SIG-M5 treated with dmso at 0.1 percent for 504 hours (cell line): ENCODE measurements around the gene TAPBP.
"Not testable (repeated sequence)": the region's sequence is repeated elsewhere in the genome, so short reads cannot be mapped to it uniquely, and the experiment has no call there.

Experiments used
- DNase-seq: peaks from one replicate; lab custom pipeline; 2025; ENCODE audit not compliant: unreplicated experiment; lab: John Stamatoyannopoulos, UW

The TAPBP gene

GRCh38 chr6:33313709-33314514, at the start of gene TAPBP:
TAPBP (minus strand) TSS chr6:33314078; CDS start chr6:33314041, 37 bp downstream.
- peak; percentile 69 for DNase-seq

DNA sequence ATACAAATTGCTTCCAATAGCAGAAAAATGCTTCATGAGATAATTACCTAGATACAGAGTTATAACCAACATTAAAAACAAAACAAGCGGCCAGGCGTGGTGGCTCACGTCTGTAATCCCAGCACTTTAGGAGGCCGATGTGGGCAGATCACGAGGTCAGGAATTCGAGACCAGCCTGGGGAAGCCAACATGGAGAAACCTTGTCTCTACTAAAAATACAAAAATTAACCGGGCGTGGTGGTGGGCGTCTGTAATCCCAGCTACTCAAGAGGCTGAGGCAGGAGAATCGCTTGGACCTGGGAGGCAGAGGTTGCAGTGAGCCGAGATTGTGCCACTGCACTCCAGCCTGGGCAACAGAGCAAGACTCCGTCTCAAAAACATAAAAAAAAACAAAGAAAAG, 49.6 kb upstream of the TAPBP start:
- DNase-seq = not testable (repeated sequence)

GRCh38 chr6:33359331-33359730, 45.5 kb upstream of the TAPBP start:
- no peak for DNase-seq

GRCh38 chr6:33357160-33357871, 43.4 kb upstream of the TAPBP start:
- not testable (repeated sequence) for DNase-seq

DNA sequence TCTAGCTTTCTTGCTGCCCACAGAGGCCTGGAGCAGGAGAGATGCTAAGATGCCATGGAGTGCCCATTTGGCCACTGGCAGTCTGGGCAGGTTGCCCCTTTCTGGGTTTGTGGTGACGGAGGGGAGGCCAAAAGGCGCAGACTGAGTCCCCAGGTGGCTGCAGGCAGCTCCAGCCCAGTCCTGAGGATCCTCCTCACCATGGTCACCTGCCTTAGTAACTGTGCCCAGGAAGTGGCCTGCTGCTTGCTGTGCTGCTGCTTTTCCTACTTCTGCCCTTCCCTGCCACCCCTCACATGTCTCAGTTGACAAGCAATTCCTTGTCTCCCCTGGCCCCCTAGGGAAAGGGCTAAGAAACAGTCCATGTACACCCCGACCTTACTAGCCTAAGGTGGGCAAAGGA, 42.4 kb upstream of the TAPBP start:
- DNase-seq = no peak

GRCh38 chr6:33355860-33356259, 42.0 kb upstream of the TAPBP start:
- not testable (repeated sequence) for DNase-seq

- no peak for DNase-seq
These were observed 33.9 kb upstream of the TAPBP start for GRCh38 chr6:33347816-33348215.

GRCh38 chr6:33346972-33347371, 33.1 kb upstream of the TAPBP start:
- not testable (repeated sequence) for DNase-seq

GRCh38 chr6:33344701-33345697, 31.1 kb upstream of the TAPBP start:
- peak; percentile 49 for DNase-seq

GRCh38 chr6:33343953-33344611, 30.2 kb upstream of the TAPBP start:
- DNase-seq = no peak

GRCh38 chr6:33343606-33343952, 29.7 kb upstream of the TAPBP start:
- DNase-seq = not testable (repeated sequence)

DNA sequence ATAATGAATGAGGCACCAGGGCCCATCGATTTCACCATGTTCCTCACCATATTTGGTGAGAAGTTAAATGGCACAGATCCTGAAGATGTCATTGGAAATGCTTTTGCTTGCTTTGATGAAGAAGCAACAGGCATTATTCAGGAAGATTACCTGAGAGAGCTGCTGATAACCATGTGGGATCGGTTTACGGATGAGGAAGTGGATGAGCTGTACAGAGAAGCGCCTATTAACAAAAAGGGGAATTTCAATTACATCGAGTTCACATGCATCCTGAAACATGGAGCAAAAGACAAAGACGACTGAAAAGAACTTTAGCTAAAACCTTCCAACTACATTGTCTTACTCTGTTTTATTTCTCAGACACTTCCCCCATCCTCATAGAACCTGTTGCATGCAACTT, 25.3 kb upstream of the TAPBP start:
- no peak for DNase-seq

DNA sequence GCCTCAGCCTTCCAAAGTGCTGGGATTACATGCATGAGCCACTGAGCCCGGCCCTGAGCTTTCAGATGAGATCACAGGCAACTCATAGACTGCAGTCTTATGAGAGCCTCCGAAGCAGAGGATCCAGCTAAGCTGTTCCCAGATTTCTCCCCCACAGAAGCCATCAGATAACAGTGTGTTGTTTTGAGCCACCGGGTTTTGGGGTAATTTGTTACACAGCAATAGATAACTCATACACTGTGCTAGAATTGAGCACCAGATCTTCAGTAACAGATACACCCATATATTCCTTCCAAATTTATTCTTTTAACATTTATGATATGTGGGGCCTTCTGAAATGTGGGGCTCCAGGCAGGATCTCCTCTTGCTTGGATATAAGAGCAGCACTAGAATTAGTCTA, 22.6 kb upstream of the TAPBP start:
- DNase-seq = no peak

DNA sequence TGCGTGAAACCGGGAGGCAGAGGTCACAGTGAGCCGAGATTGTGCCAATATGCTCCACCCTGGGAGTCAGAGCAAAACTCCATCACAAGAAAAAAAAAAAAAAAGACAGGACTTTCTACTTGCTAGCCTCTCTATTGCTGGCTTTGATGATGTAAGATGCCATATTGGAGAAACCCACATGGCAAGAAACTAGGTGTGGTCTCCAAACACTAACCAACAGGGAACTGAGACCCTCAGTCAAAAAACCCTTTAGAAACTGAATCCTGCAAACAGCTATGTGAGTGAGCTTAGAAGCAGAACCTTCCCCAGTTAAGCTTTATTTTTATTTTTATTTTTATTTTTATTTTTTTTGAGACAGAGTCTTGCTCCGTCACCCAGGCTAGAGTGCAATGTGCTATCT, 22.0 kb upstream of the TAPBP start:
- DNase-seq = no peak

DNA sequence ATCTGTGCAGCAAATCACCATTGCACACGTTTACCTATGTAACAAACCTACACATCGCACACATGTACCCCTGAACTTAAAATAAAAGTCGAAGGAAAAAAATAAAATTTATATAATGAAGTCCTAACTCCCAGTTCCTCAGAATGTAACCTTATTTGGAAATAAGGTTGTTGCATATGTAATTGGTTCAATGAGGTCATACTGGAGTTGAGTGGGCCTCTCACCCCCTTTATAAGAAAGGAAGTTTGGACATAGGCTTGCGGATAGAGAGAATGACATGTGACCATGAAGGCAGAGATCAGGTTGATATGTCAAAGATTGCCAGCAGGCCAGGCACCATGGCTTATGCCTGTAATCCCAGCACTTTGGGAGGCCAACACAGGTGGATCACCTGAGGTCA, 19.8 kb upstream of the TAPBP start:
- DNase-seq = no peak

DNA sequence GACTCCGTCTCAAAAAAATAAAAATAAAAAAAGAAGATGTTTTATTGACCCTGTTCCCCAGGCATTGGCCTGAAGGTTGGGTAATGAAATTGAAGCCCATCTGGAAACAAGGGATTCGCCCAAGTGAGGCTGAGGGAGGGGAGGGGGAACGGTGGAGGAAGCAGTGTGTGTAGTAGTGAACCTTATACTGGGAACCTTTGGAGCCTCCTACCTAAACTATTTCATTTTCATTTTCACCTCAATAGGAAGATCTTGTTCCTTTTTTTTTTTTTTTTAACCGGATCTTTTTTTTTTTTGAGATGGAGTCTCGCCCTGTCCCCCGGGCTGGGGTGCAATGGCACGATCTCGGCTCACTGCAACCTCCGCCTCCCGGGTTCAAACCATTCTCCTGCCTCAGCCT, 16.9 kb upstream of the TAPBP start:
- no peak for DNase-seq

GRCh38 chr6:33329058-33329457, 15.2 kb upstream of the TAPBP start:
- no peak for DNase-seq

DNA sequence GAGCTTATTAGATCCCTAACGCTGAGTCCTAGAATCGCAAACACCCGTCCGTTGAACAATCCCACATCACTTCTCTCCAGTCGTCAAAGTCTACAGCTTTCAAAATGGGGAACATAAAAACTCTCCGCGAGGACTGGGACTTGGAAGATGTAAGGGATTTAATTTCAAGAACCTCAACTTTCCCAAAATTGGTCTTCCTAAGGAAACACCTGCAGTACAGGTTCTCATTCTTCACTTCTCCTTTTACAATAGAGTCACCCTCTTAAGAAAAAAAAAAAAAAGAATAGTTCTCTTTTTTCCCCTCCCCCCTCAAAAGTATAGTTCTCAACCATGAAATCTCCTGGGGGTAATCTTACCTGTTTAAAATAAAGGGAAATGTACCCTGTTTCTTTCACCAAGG, 10.2 kb upstream of the TAPBP start:
- peak; percentile 25 for DNase-seq

- no peak for DNase-seq
These were observed 9.7 kb upstream of the TAPBP start for GRCh38 chr6:33323623-33323948.

GRCh38 chr6:33321227-33321626, 7.3 kb upstream of the TAPBP start:
- DNase-seq = no peak
